GM12878 (cell line): ENCODE results near the gene CACTIN. TPM values are rescaled to one million over a fixed set of nuclear protein-coding genes. Genes with fewer than 3 reads are reported as not detected.
A peak's percentile ranks its signal among the peaks of the same experiment; 100 is the strongest.

Experiments
- ATAC-seq: fragments of 200-7000 bp; cut with Tn5 transposase; 3 replicates; pipeline ENCODE4 v1.9.1; 2020; ENCODE audit warnings: mild to moderate bottlenecking, moderate library complexity
- BruUV-seq: library from RNA; stranded (reverse); fragments of 400-500 nt; replicated peaks from 2 replicates; lab custom pipeline; 2021; lab: Mats Ljungman, UMichigan
- CTCF ChIA-PET: fragments of 300-600 bp; sonication (Branson Sonifier 250); formaldehyde crosslinking; extraction: SDS; loops from one replicate; lab custom pipeline; 2021; ENCODE audit warnings: inconsistent platforms; lab: Yijun Ruan, JAX
- POLR2A ChIA-PET: fragments of 350-600 bp; formaldehyde crosslinking; extraction: SDS; loops from one replicate; lab custom pipeline; 2021; ENCODE audit warnings: inconsistent platforms; lab: Charles Lee
- RAD21 ChIA-PET: fragments of 300-600 bp; sonication (Branson Sonifier 250); formaldehyde crosslinking; loops from one replicate; lab custom pipeline; 2023; ENCODE audit warnings: antibody characterized with exemption; ENCODE audit not compliant: unreplicated experiment; lab: Charles Lee
- SMC1A ChIA-PET: fragments of 300-600 bp; sonication (Branson Sonifier 250); formaldehyde crosslinking; loops from one replicate; lab custom pipeline; 2023; ENCODE audit not compliant: unreplicated experiment, uncharacterized antibody; lab: Charles Lee
- DNase-seq: peaks from one replicate; pipeline ENCODE4 v3.0.0-alpha.2; 2011; ENCODE audit warnings: low read depth, low spot score
- FAIRE-seq: peaks from 3 replicates; lab custom pipeline; 2011; peaks lifted over from hg19 to GRCh38; lab: Jason Lieb, UNC
- H2AFZ ChIP-seq: 2 replicates; pipeline ENCODE4 v1.6.0; 2011; ENCODE audit warnings: low read depth, low read length, control low read depth; ENCODE audit not compliant: control insufficient read depth
- H3K27ac ChIP-seq: 2 replicates; pipeline ENCODE4 v1.5.1; 2011; ENCODE audit warnings: control low read depth; ENCODE audit not compliant: control insufficient read depth, insufficient read depth
- H3K27me3 ChIP-seq, 2 experiments: replicated peaks in 1 of 2; 2 replicates each; pipeline versions ENCODE4 v1.6.0 to v1.6.1; 2011; ENCODE audit warnings: low read length in 1 of 2; ENCODE audit not compliant: control insufficient read depth in 2 of 2, insufficient read depth in 2 of 2
- H3K36me3 ChIP-seq, 2 experiments: 2 replicates each; pipeline ENCODE4 v1.5.1; 2011; ENCODE audit warnings: low read length in 1 of 2; ENCODE audit not compliant: control insufficient read depth in 2 of 2, insufficient read depth in 2 of 2
- H3K4me1 ChIP-seq: 2 replicates; pipeline ENCODE4 v1.6.1; 2011; ENCODE audit warnings: mild to moderate bottlenecking, low read length, moderate library complexity, mixed read lengths; ENCODE audit not compliant: control insufficient read depth, insufficient read depth
- H3K4me2 ChIP-seq: 2 replicates; pipeline ENCODE4 v1.6.0; 2011; ENCODE audit warnings: control low read depth; ENCODE audit not compliant: control insufficient read depth, insufficient read depth
- H3K4me3 ChIP-seq: fragments of 200-600 bp; sonication (generic); 2 replicates; pipeline ENCODE4 v1.5.1; 2016
- H3K79me2 ChIP-seq: 2 replicates; pipeline ENCODE4 v1.6.0; 2011; ENCODE audit warnings: low read length; ENCODE audit not compliant: control insufficient read depth, insufficient read depth
- H3K9ac ChIP-seq: 2 replicates; pipeline ENCODE4 v1.8.0; 2011; ENCODE audit warnings: low read length, control low read depth, mixed read lengths; ENCODE audit not compliant: control insufficient read depth, insufficient read depth
- H3K9me3 ChIP-seq: replicated peaks from 3 replicates; pipeline ENCODE4 v1.5.1; 2011; ENCODE audit warnings: mild to moderate bottlenecking, low read length; ENCODE audit not compliant: control insufficient read depth, insufficient read depth
- H4K20me1 ChIP-seq: 2 replicates; pipeline ENCODE4 v1.6.0; 2011; ENCODE audit not compliant: control insufficient read depth, insufficient read depth
- BCL3 ChIP-seq: IDR thresholded peaks from 2 replicates; pipeline ENCODE4 v1.6.1; 2011; ENCODE audit warnings: borderline replicate concordance, low read depth, mild to moderate bottlenecking, moderate library complexity, low read length; ENCODE audit not compliant: insufficient read depth, poor library complexity, severe bottlenecking
- FOXK2 ChIP-seq: fragments of 450-650 bp; IDR thresholded peaks from 2 replicates; pipeline ENCODE4 v1.6.1; 2017; ENCODE audit warnings: mild to moderate bottlenecking, moderate library complexity
- HCFC1 ChIP-seq: fragments of 150-350 bp; IDR thresholded peaks from 2 replicates; pipeline ENCODE4 v1.6.1; 2014; ENCODE audit warnings: low read length
- POLR2A ChIP-seq: IDR thresholded peaks from 2 replicates; pipeline ENCODE4 v1.6.1; 2011; ENCODE audit warnings: low read depth, mild to moderate bottlenecking, low read length
- POLR2AphosphoS5 ChIP-seq: IDR thresholded peaks from 2 replicates; pipeline ENCODE4 v1.6.1; 2011; ENCODE audit warnings: mild to moderate bottlenecking, low read length, inconsistent platforms
- WGBS: methylation state at CpG from one replicate; pipeline ENCODE4 v1.1.6; 2016; ENCODE audit warnings: low lambda C conversion rate; ENCODE audit not compliant: insufficient replicate concordance, insufficient coverage; ENCODE audit errors: missing lambda C conversion rate; 5-methylcytosine and 5-hydroxymethylcytosine counted together
- in situ Hi-C: fragments of 300-500 bp; cut with MboI; formaldehyde crosslinking; loops from 9 replicates; pipeline ENCODE4 v1.14.3; 2018; ENCODE audit warnings: mixed read lengths
- intact Hi-C: fragments of 100-400 bp; cut with micrococcal nuclease; formaldehyde crosslinking; loops from one replicate; pipeline ENCODE4 v1.14.2; 2022; ENCODE audit not compliant: unreplicated experiment
- polyA plus RNA-seq, 11 experiments: library from polyadenylated mRNA; depleted of rRNA in 4 of 11; unstranded in 6 of 11; stranded (reverse) in 5 of 11; fragments of >200 nt; fragmentation: Nextera tagmentation in 4 of 11; fragmentation: Illumina TruSeq in 1 of 11; extraction: Ambion mirVana in 4 of 11; extraction: Trizol in 1 of 11; gene quantifications; 1 replicate in 1 of 11; 2 replicates in 10 of 11; pipeline versions ENCODE4 v1.2.1 to v1.2.3, GENCODE V29; 2011 to 2016; ENCODE audit warnings: inconsistent platforms in 2 of 11, missing spikeins in 2 of 11, low read depth in 1 of 11
- total RNA-seq, 4 experiments: library from RNA; depleted of rRNA in 3 of 4; stranded (reverse); fragments of >200 nt in 3 of 4; fragmentation: Illumina TruSeq in 1 of 4; extraction: Trizol in 1 of 4; gene quantifications; 2 replicates each; pipeline versions ENCODE4 v1.2.1 to v1.2.3, GENCODE V29; 2013 to 2021

CACTIN gene
- total and polyA plus RNA-seq, 10 of the 15 experiments (the other 5 are each of a cell fraction or from before 2014, with no cell fraction given): 0.40 to 31.4 (median 12.5) TPM

GRCh38 chr19:3576696-3577443 lies 49.7 kb downstream of the CACTIN start:
- over 99% methylated on average over 25 of the region's 78 CpGs for WGBS
- H3K9me3 ChIP-seq: no peaks in the 10 kb centered on the region
- in situ Hi-C loops (no loop called here), intact Hi-C loops (no loop called here)
- peaks cover 3% of the 10 kb centered on the region for H3K79me2 ChIP-seq
- peaks cover 3% of the 10 kb centered on the region for H3K4me1 ChIP-seq
- BruUV-seq: no TSS peak
- ChIA-PET RAD21 (no interaction called here), SMC1A (no interaction called here), CTCF (no interaction called here), POLR2A (no interaction called here)
- FAIRE-seq (no peak), ATAC-seq (no peak), DNase-seq (no peak)
- no peak overlapping the region for H3K9ac ChIP-seq
- no peaks in the 10 kb centered on the region for H4K20me1 ChIP-seq
- no peak overlapping the region for H3K4me3 ChIP-seq
- H3K27me3 ChIP-seq: no peaks in the 10 kb centered on the region
- H2AFZ ChIP-seq: no peak overlapping the region
- no peaks in the 10 kb centered on the region; a peak in 2 of 4 replicates for H3K36me3 ChIP-seq
- no peak overlapping the region for H3K4me2 ChIP-seq
- no peak overlapping the region for H3K27ac ChIP-seq
- TF ChIP-seq POLR2A (peak; percentile 26; the same call in 1 of the 2 replicates), BCL3 (peak; percentile 12), FOXK2 (no peak)

GRCh38 chr19:3575949-3576673 lies 50.5 kb downstream of the CACTIN start:
- intact Hi-C loops (no loop called here), in situ Hi-C loops (no loop called here)
- Histone ChIP-seq H3K27me3 (no peaks in the 10 kb centered on the region), H3K4me1 (peaks cover 3% of the 10 kb centered on the region), H3K27ac (no peak overlapping the region), H2AFZ (no peak overlapping the region), H3K9me3 (no peaks in the 10 kb centered on the region), H4K20me1 (no peaks in the 10 kb centered on the region), H3K4me2 (no peak overlapping the region), H3K79me2 (peaks cover 3% of the 10 kb centered on the region), H3K4me3 (no peak overlapping the region), H3K9ac (no peak overlapping the region), H3K36me3 (no peaks in the 10 kb centered on the region; a peak in 2 of 4 replicates)
- SMC1A ChIA-PET: no interaction called here
- POLR2A ChIA-PET: no interaction called here
- TF ChIP-seq HCFC1 (no peak), POLR2AphosphoS5 (peak; percentile 21; the same call in 1 of the 2 replicates)
- DNase-seq (no peak), ATAC-seq (no peak), FAIRE-seq (no peak)
- RAD21 ChIA-PET: no interaction called here
- 91% methylated on average over 26 of the region's 29 CpGs for WGBS
- no TSS peak for BruUV-seq
- CTCF ChIA-PET: interaction anchor here (0.8 to 1.0 kb wide), 2 partner anchors 9 to 271 kb away, joined by 3 to 4 read pairs; partner anchors contain the start of gene GIPC3
